ENCODE data around the gene ZNF579.

GRCh38 chr19:55535965-55536350, 44.7 kb downstream of the ZNF579 start:
- TF ChIP-seq ZNF41 (CRISPR knock-in tag; conservative IDR thresholded peaks at IDR 0.05) = no peak
- no peak for TF ChIP-seq ETS2 (tag; IDR thresholded peaks at IDR 0.05; ENCODE audit: borderline replicate concordance, poor library complexity, severe bottlenecking)
- no peak for TF ChIP-seq EZH2 (IDR thresholded peaks at IDR 0.05; ENCODE audit: borderline replicate concordance, low read depth, low read length)
- no peak for TF ChIP-seq MXI1 (IDR thresholded peaks at IDR 0.05; ENCODE audit: low read depth, low read length)
- no peak for TF ChIP-seq MYC (IDR thresholded peaks at IDR 0.05; ENCODE audit: low read depth, low read length)
- no peak for TF ChIP-seq MYC (CRISPR knock-in tag; IDR thresholded peaks at IDR 0.05; ENCODE audit: borderline replicate concordance, low read depth)
- no peak for TF ChIP-seq BDP1 (IDR thresholded peaks at IDR 0.05; ENCODE audit: insufficient read depth, insufficient read length)
- TF ChIP-seq CHD2 (IDR thresholded peaks at IDR 0.05; ENCODE audit: low read depth, low read length) = no peak
- TF ChIP-seq ZBTB11 (CRISPR knock-in tag; IDR thresholded peaks at IDR 0.05) = no peak
- TF ChIP-seq NFYB (IDR thresholded peaks at IDR 0.05; ENCODE audit: extremely low read depth, insufficient read length) = no peak
- TF ChIP-seq EP400 (IDR thresholded peaks at IDR 0.05) = no peak
- no peak for TF ChIP-seq SP1 (CRISPR knock-in tag; IDR thresholded peaks at IDR 0.05)
- TF ChIP-seq NFIC (IDR thresholded peaks at IDR 0.05) = no peak
- no peak for TF ChIP-seq CREM (IDR thresholded peaks at IDR 0.05; ENCODE audit: low read depth)

Measured in K562 (cell line).